ELR (cell line): ENCODE measurements around the gene GSTP1.
"Not testable (repeated sequence)": the region's sequence is repeated elsewhere in the genome, so short reads cannot be mapped to it uniquely, and the experiment has no call there.

ENCODE experiments used
- DNase-seq: peaks from one replicate; pipeline ENCODE4 v3.0.0-alpha.2; 2015; ENCODE audit warnings: low read depth

Gene GSTP1

DNA sequence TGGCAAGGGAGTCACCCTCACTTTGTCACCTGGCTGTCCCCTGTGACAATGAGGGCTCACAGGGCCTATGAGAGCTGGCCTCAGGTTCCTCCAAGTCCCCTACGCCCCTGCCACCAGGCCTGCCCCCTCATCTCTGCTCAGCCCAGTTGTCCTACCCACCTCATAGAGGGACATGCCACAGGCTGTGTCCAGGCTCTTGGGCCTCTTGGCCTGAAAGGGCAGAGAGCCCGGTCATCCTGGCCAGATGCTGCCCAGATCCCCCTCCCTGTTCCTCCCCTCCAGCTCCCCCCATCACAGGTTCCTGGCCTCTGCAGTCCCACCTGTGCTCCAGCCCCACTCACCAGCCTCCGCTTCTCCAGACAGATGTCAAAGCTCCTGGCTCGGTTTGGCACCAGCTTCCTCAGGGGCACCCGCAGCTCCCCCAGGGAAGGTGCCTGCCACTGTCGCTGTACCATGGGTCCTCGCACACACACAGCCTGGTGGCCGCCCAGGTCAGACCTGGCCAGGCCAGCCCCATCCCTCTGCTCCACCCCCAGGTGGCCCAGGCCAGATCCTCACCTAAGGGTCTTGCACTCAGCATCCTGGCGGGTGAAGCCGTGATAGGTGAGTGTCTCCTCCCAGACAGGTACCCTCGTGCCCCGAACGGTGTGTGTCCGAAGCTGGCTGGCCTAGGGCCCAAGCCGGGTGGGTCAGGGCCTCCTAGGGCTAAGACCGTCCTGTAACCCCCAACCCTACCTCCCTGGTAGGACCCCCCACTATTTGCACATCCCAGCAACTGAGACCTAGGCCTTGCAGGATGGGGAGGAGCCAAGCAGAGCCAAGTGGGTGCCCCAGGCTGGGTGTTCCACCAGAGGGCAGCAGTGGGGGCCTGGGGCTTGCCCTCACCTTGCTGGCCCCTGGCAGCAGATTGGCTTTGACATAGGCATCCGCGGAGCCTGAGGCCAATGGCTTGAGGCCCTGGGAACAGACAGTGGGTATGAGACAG, 31.4 kb downstream of the GSTP1 start:
- DNase-seq, result peak; percentile 39

DNA sequence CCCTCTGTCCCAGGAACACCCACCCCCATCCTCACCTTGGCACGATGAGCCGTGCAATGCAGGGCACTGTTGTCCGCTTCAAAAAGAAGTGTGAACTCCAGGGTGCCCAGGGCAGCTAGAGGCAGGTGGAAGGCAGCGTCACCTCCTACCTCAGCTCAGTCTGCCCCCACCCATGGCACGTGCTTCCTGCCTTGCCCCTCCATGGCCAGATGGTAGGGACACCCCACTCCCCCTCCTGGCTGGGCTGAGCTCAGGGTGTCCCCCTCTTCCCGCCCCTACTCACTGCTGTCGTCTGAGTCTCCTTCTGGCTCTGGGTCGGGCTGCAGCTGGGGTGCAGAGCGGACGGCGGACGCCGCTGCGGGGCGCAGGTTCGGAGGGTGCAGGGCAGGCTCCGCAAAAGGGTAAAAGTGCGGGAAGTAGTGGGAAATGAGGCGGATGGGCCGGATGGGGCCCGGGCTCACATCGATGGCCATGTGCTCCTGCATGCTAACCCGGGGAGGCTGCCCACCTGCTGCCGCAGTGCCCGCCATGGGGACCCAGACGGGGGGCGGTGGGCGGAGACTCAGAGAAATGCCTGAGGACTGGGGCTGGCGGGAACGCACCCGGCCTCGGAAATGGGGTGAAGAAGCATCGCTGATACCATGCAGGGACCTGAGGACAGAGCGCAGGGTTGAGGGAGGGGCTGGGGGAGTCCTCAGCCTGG, 32.3 kb downstream of the GSTP1 start:
- DNase-seq, result no peak

DNA sequence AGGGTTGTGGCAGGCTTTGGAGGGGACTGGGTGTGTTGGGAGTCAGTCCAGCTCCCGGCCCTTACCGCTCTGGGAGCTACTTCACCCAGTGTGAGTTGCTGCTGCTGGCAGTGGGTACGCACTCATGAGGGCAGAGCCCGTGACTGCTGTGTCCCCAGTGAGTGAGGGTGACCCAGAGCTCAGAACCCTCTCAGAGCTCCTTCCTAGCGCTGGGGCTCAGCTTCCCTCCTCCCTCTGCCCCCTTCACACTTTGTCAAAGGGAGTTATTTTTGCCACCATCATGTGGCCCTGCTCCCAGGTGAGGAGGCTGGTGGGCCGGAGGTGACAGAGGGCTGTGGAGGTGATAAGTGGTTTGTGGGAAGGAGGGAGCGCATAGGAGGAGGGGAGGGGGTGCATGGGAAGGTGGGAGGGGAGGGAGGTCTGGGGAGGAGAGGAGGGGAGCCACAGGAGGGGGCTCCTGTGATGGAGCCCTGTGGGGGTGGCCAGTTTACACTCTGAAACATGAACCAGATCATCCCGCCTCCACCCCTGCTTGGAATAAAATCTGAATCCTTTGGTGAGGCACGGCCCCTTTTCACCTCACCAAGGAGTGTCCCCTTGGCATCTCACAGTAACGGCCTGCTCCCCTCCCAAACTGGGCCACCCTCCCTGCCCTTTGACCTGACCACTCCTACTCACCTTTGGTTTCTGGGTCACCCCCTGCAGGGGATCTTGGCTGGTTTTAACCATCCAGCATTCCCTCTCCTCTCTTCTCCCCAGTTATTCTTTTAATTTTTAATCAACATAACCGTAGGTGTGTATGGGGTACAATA, 33.0 kb downstream of the GSTP1 start:
- no peak for DNase-seq

- no peak for DNase-seq
Measured at GRCh38 chr11:67617243-67617953, 33.8 kb downstream of the GSTP1 start.

DNA sequence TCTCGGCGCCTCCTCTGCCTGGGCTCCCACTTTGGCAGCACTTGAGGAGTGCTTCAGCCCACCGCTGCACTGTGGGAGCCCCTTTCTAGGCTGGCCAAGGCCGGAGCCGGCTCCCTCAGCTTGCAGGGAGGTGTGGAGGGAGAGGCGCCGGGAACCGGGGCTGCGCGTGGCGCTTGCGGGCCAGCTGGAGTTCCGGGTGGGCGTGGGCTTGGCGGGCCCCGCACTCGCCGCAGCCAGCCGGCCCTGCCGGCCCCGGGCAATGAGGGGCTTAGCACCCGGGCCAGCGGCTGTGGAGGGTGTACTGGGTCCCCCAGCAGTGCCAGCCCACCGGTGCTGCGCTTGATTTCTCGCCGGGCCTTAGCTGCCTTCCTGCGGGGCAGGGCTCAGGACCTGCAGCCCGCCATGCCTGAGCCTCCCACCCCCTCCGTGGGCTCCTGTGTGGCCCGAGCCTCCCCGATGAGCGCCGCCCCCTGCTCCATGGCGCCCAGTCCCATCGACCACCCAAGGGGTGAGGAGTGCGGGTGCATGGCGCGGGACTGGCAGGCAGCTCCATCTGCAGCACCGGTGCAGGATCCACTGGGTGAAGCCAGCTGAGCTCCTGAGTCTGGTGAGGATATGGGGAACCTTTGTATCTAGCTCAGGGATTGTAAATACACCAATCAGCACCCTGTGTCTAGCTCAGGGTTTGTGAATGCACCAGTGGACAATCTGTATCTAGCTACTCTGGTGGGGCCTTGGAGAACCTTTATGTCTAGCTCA, 35.5 kb downstream of the GSTP1 start:
- DNase-seq, result not testable (repeated sequence)

- DNase-seq, result not testable (repeated sequence)
Measured at GRCh38 chr11:67619683-67620618, 36.3 kb downstream of the GSTP1 start.

DNA sequence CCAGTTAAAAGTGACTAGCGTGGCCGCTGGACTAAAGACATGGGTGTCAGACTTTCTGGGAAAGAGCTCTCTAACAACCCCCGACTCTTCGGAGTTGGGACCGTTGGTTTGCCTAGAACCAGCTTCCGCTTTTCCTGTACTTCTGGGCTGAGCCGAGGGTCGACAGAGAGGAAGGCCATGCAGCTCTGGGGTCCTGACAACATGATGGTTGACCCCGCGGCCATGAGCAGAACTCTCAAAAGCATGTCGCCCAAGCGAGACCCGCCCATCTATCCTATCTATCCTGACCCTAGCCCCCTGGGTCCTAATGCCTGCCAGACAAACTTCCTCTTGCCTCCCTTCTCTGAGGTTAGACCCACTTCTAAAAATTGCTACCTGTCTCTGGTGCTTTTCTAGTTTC, 37.0 kb downstream of the GSTP1 start:
- not testable (repeated sequence) for DNase-seq

GRCh38 chr11:67621928-67622327, 38.3 kb downstream of the GSTP1 start:
- not testable (repeated sequence) for DNase-seq

DNA sequence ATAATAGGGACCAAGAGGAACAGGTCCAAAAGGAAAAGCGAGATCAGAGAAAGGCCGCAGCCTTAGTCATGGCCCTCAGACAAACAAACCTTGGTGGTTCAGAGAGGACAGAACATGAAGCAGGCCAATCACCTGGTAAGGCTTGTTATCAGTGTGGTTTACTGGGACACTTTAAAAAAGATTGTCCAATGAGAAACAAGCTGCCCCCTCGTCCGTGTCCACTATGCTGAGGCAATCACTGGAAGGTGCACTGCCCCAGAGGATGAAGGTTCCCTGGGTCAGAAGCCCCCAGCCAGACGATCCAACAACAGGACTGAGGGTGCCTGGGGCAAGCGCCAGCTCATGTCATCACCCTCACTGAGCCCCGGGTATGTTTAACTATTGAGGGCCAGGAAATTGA, 39.3 kb downstream of the GSTP1 start:
- DNase-seq, result not testable (repeated sequence)

- not testable (repeated sequence) for DNase-seq
Measured at GRCh38 chr11:67623795-67624194, 40.2 kb downstream of the GSTP1 start.

DNA sequence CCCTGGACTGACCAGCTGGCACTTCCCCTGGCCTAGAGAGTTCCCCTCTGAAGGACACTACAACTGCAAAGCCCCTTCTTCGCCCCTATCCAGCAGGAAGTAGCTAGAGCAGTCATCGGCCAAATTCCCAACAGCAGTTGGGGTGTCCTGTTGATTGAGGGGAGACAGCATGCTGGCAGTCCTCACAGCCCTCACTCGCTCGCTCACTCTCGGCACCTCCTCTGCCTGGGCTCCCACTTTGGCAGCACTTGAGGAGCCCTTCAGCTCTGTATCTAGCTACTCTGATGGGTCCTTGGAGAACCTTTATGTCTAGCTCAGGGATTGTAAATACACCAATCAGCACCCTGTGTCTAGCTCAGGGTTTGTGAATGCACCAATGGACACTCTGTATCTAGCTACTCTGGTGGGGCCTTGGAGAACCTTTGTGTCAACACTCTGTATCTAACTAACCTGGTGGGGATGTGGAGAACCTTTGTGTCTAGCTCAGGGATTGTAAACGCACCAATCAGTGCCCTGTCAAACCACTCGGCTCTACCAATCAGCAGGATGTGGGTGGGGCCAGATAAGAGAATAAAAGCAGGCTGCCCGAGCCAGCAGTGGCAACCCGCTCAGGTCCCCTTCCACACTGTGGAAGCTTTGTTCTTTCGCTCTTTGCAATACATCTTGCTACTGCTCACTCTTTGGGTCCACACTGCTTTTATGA, 42.7 kb downstream of the GSTP1 start:
- DNase-seq, result not testable (repeated sequence)

- DNase-seq, result no peak
Measured at GRCh38 chr11:67626970-67627369, 43.4 kb downstream of the GSTP1 start.

DNA sequence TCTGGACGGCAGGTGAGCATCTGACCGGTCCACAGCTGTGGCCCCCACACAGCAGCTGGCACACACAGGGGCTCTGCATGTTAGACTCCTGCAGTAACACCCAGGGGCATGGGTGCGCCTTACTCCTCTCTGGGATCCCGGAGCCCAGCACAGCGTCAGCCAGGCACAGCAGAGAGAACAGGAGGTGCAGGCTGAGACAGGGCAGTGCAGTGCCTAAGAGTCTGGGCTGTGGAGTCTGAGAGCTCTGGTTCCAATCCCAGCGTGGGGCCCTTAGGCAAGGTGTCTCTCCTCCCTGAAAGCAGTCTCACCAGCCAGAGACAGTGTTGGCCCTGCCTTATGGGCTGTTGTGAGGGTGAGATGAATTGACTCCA, 43.8 kb downstream of the GSTP1 start:
- DNase-seq, result no peak

DNA sequence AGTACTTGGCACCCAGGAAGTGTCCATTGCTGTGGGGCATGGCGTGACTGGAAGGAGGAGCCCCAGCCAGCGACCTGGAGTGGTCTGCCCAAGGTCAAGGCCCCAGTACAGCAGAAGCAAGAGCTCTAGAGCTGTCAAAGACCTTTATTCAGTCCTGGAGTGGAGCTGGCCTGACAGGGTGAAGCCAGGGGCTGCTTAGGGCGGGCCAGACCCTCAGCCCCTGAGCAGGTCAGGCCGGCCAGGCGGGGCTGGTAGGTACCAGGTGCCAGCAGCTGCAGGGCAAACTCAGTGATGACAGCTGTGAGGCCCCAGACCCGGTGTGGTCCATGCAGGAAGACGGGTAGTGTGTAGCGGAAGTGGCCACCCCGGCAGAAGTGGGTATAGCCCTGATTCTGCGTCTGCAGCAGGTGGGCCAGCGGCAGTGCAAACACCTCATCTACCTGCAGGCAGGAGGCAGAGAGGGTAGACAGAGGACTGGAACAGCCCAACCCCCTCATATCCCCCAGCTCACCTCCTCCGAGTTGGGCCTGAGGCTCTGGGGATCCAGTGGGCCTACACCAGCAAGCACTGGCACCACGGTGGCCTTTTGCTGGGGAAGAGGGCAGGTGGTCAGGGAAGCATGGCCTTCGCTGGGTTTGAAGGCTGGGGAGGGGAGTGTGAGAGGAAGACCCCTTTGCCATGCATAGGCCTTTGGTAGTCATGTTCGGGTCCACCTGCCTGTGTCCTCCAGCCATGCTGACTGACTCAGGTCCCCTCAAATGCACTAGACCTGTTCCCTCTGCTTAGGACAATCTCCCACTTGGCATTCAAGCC, 44.4 kb downstream of the GSTP1 start:
- DNase-seq, result no peak

- no peak for DNase-seq
Measured at GRCh38 chr11:67628710-67629385, 45.2 kb downstream of the GSTP1 start.

DNA sequence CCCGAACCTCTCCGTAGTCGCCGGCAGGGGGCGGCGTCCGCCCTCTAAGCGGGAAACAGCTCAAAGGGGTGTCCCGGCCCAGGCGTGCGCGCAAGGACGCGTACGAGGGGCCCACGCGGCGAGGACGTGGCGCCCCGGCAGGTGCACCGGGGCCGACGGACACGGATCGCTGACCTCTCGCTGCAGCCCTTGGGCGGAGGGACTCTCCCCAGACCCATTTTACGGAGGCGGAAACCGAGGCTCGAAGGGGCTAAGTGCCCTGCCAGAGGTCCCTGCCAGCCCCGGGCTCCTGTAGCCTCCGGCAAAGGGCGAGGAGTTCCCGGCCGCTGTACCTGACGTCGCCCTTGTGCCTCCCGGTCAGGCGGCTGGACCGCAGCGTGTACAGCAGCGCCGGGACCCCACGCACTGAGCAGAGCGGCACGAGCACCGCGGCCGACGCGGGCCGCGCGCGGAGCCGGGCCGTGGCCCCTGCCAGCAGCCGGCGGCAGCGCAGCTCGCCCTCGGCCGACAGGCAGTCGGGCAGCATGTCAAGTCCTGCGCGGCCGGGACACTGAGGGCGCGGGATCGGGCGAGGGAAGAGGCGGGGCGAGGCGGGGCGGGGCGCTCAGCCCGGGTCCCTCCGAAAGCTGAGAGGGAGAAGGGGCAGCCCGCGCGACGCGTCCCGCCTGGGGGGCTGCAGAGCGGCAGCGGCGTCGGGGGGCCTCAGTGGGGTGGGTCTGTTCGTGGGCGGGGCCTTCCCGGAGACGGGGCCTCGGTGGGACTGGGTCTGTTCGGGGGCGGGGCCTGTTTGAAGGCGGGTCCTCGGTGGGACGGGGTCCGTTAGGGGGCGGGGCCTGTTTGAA, 46.0 kb downstream of the GSTP1 start, which contains the start of gene NUDT8:
Gene NUDT8 (minus strand): TSS at position 552 of the 842 bp plus-strand sequence. CDS start 26 bp downstream, at position 526.
- peak; percentile 84 for DNase-seq
